DMS53 treated with DMSO at 0.1 percent for 48 hours (cell line): ENCODE measurements around the gene RSAD1.
"Not testable (repeated sequence)": the region's sequence is repeated elsewhere in the genome, so short reads cannot be mapped to it uniquely, and the experiment has no call there.

Experiments
- DNase-seq: peaks from one replicate; lab custom pipeline; 2025; ENCODE audit not compliant: unreplicated experiment; lab: John Stamatoyannopoulos, UW

The RSAD1 gene

GRCh38 chr17:50471009-50471905 is 7.4 kb upstream of the RSAD1 start:
- no peak for DNase-seq

- no peak for DNase-seq
Measured at GRCh38 chr17:50472286-50472685, 6.4 kb upstream of the RSAD1 start.

GRCh38 chr17:50472761-50473161 is 5.9 kb upstream of the RSAD1 start:
- not testable (repeated sequence) for DNase-seq

GRCh38 chr17:50473901-50474300 is 4.8 kb upstream of the RSAD1 start:
- DNase-seq = no peak

GRCh38 chr17:50474523-50474922 is 4.1 kb upstream of the RSAD1 start:
- DNase-seq = no peak

- no peak for DNase-seq
Measured at GRCh38 chr17:50475362-50475761, 3.3 kb upstream of the RSAD1 start.

GRCh38 chr17:50475775-50476544 is 2.7 kb upstream of the RSAD1 start:
- DNase-seq = not testable (repeated sequence)

GRCh38 chr17:50476545-50477315 is 1.9 kb upstream of the RSAD1 start:
- DNase-seq = no peak

GRCh38 chr17:50477976-50478375 is 684 bp upstream of the RSAD1 start:
- DNase-seq = no peak

- peak; percentile 70 for DNase-seq
Measured at GRCh38 chr17:50479522-50480141, 972 bp downstream of the RSAD1 start.

- no peak for DNase-seq
Measured at GRCh38 chr17:50480142-50480764, 1.6 kb downstream of the RSAD1 start.

GRCh38 chr17:50480854-50481490 is 2.3 kb downstream of the RSAD1 start:
- DNase-seq = no peak

GRCh38 chr17:50481648-50482047 is 3.0 kb downstream of the RSAD1 start:
- DNase-seq = no peak

GRCh38 chr17:50482110-50482509 is 3.5 kb downstream of the RSAD1 start:
- DNase-seq = no peak

- DNase-seq = peak; percentile 91
Measured at GRCh38 chr17:50482516-50482915, 3.9 kb downstream of the RSAD1 start.

GRCh38 chr17:50483266-50483665 is 4.6 kb downstream of the RSAD1 start:
- no peak for DNase-seq

GRCh38 chr17:50484386-50485155 is 5.9 kb downstream of the RSAD1 start:
- no peak for DNase-seq

GRCh38 chr17:50487213-50488096 is 8.8 kb downstream of the RSAD1 start:
- no peak for DNase-seq
